ENCODE measurements around the gene FCRLA. TPM values are rescaled to one million over a fixed set of nuclear protein-coding genes. Genes with fewer than 3 reads are reported as not detected.

Gene FCRLA
- total RNA-seq, 2 experiments from 2014 or later: 409 to 672 TPM

DNA sequence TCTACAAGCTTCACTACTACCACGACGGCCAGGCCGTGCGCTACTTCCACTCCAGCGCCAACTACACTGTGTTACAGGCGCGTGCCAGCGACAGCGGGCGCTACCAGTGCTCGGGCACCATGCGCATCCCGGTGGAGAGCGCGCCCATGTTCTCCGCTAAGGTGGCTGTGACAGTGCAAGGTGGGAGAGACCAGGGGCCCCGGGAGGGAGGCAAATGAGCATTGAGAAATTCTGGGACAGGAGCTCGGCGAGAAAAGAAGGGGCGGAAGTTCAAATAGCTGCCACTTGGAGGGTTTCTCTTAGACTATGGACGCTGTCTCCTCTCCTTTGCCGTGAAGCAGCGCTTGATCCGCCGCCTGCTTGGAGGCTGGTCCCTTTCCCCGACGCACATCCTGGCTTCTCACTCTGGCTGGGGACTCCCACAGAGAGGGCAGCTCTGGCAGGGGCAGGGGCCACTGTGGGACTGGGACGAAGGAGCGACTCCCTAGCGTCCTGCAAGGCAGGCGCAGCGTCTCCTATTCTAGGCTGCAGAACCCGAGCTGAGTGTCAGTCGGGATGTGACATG lies 19.0 kb downstream of the FCRLA start:
- DNase-seq (ENCODE audit: low spot score): peak; percentile 56
- Histone ChIP-seq H4K20me1 (ENCODE audit: insufficient read depth, low read length) (no peaks in the 10 kb centered on the region), H3K9me2 (ENCODE audit: insufficient read depth, low read length) (no peaks in the 10 kb centered on the region), H3K4me3 (ENCODE audit: low read depth, low read length, poor library complexity, severe bottlenecking) (peak overlapping the region; percentile 77), H3K27ac (ENCODE audit: low read depth, low read length, poor library complexity, severe bottlenecking) (peak overlapping the region; percentile 61), H3K9me3 (ENCODE audit: low read length) (no peaks in the 10 kb centered on the region), H3K79me2 (ENCODE audit: insufficient read depth, low read depth, low read length) (no peaks in the 10 kb centered on the region), H3K4me1 (ENCODE audit: insufficient read depth, low read length, poor library complexity, severe bottlenecking) (peaks cover 44% of the 10 kb centered on the region), H3K36me3 (ENCODE audit: insufficient read depth, low read length) (no peaks in the 10 kb centered on the region), H2AFZ (ENCODE audit: low read length) (peak overlapping the region; percentile 34; the same call in 1 of the 2 replicates), H3K4me2 (ENCODE audit: low read length) (peak overlapping the region; percentile 84)
- ChIA-PET POLR2A (interaction anchor here (0.8 to 3.8 kb wide), 9 partner anchors 10 to 49 kb away, joined by 3 to 44 read pairs (median 4); partner anchors contain the start of genes ATF6, DUSP12 and FCRLA), CTCF (ENCODE audit: unreplicated experiment) (interaction anchor here (0.8 to 1.4 kb wide), 3 partner anchors 11 to 23 kb away, joined by 3 to 4 read pairs (median 3); no protein-coding TSS in a partner anchor)
- intact Hi-C loops (cut with micrococcal nuclease; ENCODE audit: unreplicated experiment): loop anchor here (1.0 kb wide), 1 partner anchor 19 kb away; the partner anchor contains the start of gene FCRLA
- TF ChIP-seq, protein P1, sequence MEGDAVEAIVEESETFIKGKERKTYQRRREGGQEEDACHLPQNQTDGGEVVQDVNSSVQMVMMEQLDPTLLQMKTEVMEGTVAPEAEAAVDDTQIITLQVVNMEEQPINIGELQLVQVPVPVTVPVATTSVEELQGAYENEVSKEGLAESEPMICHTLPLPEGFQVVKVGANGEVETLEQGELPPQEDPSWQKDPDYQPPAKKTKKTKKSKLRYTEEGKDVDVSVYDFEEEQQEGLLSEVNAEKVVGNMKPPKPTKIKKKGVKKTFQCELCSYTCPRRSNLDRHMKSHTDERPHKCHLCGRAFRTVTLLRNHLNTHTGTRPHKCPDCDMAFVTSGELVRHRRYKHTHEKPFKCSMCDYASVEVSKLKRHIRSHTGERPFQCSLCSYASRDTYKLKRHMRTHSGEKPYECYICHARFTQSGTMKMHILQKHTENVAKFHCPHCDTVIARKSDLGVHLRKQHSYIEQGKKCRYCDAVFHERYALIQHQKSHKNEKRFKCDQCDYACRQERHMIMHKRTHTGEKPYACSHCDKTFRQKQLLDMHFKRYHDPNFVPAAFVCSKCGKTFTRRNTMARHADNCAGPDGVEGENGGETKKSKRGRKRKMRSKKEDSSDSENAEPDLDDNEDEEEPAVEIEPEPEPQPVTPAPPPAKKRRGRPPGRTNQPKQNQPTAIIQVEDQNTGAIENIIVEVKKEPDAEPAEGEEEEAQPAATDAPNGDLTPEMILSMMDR (conservative IDR thresholded peaks at IDR 0.05; ENCODE audit: low read length): peak; percentile 19; the same call in 1 of the 2 replicates
- no peak for TF ChIP-seq EZH2phosphoT487 (IDR thresholded peaks at IDR 0.05; ENCODE audit: borderline replicate concordance, low read depth, low read length)
- TSS peak; percentile 64 for BruUV-seq (replicated peaks)

DNA sequence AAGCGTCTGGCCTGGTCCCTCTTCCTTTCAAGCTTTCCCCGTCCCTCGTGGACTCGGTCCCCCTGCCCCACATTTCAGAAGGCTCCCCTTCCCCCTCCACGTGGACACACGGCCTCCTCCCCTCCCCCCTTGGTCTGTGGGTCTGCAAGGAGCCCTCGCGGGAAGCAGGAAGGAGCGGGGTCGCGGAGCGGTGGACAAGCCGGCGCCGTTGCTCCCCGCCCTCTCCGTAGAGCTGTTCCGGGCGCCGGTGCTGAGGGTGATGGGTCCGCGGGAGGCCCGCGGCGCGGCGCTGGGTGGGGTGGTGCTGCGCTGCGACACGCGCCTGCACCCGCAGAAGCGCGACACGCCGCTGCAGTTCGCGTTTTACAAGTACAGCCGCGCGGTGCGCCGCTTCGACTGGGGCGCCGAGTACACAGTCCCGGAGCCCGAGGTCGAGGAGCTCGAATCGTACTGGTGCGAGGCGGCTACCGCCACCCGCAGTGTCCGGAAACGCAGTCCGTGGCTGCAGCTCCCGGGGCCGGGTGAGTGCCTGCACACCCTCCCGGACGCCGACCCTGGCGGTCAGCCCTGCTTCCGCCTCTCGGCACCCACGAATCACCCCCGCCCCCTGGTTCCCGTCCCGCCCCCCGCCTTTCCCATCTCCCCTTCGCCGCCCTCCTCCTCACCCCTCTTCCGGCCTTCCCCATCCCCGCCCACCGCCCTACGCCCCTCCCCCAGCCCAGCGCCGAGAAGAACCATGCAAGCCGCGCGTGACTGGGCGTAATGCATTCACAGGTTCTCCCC lies 19.6 kb downstream of the FCRLA start:
- intact Hi-C loops (cut with micrococcal nuclease; ENCODE audit: unreplicated experiment): loop anchor here (1.0 kb wide), 1 partner anchor 19 kb away; the partner anchor contains the start of gene FCRLA
- no TSS peak for BruUV-seq (replicated peaks)

More for the DNA sequence above, 19.6 kb downstream of the FCRLA start:
- Histone ChIP-seq H3K9me3 (ENCODE audit: low read length) (no peaks in the 10 kb centered on the region), H3K36me3 (ENCODE audit: insufficient read depth, low read length) (no peaks in the 10 kb centered on the region), H3K4me2 (ENCODE audit: low read length) (peak overlapping the region; percentile 84), H3K79me2 (ENCODE audit: insufficient read depth, low read depth, low read length) (no peaks in the 10 kb centered on the region), H4K20me1 (ENCODE audit: insufficient read depth, low read length) (no peaks in the 10 kb centered on the region), H2AFZ (ENCODE audit: low read length) (peak overlapping the region; percentile 59; the same call in 1 of the 2 replicates), H3K27ac (ENCODE audit: low read depth, low read length, poor library complexity, severe bottlenecking) (peak overlapping the region; percentile 61), H3K4me1 (ENCODE audit: insufficient read depth, low read length, poor library complexity, severe bottlenecking) (peaks cover 37% of the 10 kb centered on the region), H3K4me3 (ENCODE audit: low read depth, low read length, poor library complexity, severe bottlenecking) (peak overlapping the region; percentile 77), H3K9me2 (ENCODE audit: insufficient read depth, low read length) (no peaks in the 10 kb centered on the region)
- ChIA-PET CTCF (ENCODE audit: unreplicated experiment) (interaction anchor here (0.8 to 1.4 kb wide), 4 partner anchors 10 to 22 kb away, joined by 3 to 4 read pairs (median 3); no protein-coding TSS in a partner anchor), POLR2A (interaction anchor here (0.8 to 3.8 kb wide), 10 partner anchors 10 to 50 kb away, joined by 3 to 44 read pairs (median 4); partner anchors contain the start of genes ATF6, DUSP12 and FCRLA)
- TF ChIP-seq EZH2phosphoT487 (IDR thresholded peaks at IDR 0.05; ENCODE audit: borderline replicate concordance, low read depth, low read length): no peak
- TF ChIP-seq, protein P1 (conservative IDR thresholded peaks at IDR 0.05; ENCODE audit: low read length): no peak
- DNase-seq (ENCODE audit: low spot score): peak; percentile 89

Data from OCI-LY7 (cell line).